NOMO-1 (cell line): ENCODE results near the gene FAF1.

Experiments
- DNase-seq, 2 experiments: peaks; one replicate each; lab custom pipeline; 2025; ENCODE audit not compliant: unreplicated experiment in 2 of 2; lab: John Stamatoyannopoulos, UW

The FAF1 gene

DNA sequence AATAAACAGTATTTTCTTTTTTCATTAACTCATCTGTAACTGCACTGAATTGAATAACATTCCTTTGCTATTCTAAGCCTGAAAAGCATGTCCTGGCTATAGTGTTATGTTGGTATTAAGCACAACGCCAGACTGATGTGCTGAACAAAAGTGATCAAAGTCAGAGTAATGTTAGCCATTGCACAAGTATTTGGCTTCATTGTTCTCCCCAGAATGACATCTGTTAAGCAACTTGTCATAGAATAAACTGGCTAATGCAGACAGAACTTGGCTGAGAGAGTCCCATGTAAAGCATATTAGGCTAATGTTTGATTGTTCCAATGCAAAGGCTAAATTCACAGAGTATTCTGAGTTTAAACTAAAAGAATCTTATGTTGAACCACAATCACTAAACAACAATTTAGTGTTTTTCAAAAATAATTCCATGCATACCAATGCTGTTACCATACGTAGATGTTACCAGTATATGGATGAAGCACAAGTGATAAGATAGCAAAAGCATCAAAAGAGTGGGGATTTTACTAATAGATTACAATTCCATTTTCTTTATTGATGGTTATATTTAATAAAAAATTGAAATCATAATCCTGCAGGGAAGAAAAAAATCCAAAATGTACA is 301.5 kb downstream of the FAF1 start:
- DNase-seq: no peak

DNA sequence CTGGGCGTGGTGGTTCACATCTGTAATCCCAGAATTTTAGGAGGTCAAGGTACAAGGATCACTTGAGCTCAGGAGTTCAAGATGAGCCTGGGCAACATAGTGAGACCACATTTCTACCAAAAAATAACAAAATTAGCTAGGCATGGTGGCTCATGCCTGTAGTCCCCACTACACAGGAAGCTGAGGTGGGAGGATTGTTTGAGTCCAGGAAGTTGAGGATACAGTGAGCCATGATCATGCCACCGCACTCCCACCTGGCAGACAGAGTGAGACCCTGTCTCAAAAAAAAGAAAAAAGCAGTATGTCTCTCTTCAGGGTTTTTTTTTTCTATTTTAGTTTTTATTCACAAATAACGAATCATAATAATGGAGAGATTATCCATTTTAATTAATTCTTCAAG is 303.1 kb downstream of the FAF1 start:
- DNase-seq: no peak

DNA sequence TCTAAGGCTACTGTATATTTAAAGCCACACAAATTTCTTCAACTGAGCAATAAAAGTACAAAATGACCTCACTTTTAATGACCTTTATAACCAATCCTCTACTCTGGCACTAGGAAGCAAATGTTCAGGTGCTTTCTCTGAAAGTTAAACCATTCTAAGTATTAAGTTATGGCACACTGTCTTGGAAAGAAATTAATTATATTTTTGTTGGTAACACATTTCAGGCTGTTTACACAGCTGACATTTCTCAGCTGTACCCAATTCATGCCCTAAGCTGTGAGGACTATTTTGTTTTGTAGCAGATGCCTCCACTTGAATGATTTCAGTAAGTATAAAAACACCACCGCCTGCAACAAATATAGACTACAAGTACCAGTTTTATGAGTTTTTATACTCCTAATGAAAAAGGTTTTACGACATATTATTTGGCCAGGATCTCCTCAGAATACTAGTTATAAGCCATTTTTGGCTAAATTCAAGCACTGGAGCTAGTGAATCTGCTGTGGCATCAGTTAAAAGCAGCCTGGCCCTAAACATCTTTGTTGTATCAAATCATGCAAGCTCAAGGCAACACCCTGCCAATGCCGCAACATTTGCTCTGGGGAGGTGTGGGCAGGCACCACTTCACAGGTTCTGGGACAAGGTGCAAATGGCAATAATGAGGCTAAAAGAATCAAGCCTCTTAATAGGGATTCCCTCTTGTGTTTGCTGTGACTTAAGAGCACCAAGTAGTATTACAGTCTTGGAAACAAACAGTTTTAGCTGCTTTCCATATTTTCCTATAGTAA is 308.4 kb downstream of the FAF1 start:
- no peak for DNase-seq

DNA sequence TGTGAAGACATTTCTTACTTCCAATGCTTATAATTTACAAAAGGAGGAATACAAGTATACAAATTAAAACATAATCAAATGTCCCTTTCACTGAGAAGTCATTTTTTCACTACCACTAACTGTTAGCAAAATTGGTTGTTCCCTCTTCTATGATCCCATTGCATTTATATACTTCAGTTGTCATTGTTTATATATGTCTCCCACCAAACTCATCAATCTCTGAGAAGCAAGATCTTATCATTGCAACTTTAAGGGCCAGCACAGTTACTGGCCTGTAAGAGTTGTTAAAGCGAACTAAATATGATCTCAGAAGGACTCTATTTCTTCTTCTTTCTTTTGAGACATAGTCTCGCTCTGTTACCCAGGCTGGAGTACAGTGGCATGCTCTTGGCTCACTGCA is 313.5 kb downstream of the FAF1 start:
- DNase-seq: no peak

DNA sequence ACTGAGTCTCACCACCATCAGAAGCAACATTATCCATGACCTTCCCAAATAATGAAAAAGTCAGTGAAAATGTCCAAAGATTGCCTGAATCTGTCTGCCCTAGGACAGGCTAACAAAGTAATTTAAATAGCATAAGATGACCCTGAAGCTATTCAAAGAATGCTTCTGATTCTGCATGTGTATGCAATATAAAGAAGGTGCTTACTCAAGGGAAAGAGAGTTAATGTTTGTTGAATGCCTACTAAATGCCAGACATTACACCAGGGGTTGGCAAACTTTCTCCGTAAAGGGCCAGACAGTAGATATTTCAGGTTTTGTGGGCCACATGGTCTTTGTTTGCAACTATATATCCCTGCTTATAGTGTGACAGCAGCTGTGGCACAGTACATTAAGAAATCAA is 314.9 kb downstream of the FAF1 start:
- no peak for DNase-seq

DNA sequence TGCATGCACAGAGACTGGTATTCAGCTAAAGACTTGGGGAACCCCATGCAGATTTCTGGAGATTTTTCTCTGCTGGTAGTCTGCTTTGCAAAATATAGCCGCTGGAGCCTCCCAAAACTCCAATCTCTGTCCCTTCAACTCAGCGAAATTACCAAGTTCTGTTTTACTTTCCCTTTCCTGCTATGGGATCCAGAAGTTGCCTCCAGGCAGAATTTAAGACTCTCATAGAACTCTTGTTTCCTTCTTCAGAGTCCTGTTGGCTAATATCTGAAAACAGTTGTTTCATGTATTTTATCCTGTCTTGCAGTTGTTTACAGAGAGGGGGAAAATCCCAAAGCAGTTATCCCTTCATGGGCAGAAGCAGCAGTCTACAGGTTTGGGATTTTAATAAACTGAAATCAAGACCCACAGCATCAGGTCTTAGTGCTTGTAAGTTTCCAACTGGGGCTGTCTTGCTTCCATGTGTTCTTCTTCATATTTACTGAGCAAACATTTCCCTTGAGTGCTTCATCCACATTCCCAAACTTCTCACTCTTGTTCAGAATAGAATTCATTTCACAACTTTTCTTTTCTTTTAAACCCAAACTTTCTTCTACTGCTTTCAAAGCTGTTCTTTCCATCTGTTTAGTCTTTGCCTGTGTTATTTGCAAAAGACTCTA is 315.5 kb downstream of the FAF1 start:
- DNase-seq: no peak

DNA sequence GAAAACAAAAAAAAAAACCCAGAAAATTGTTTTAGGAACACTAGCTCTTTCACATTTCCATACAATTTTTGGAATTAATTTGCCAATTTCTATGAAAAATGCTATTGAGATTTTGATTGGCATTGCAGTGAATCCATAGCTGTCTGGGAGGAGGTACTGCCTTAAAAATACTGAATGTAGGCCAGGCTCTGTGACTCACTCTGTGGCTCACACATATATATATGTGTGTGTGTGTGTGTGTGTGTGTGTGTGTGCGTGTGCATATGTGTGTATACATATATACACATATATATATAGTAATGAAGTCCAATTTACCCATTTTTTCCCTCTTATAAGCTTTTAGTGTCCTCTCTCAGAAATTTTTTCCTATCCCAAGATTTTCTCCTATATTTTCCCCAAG is 322.6 kb downstream of the FAF1 start:
- DNase-seq: no peak

DNA sequence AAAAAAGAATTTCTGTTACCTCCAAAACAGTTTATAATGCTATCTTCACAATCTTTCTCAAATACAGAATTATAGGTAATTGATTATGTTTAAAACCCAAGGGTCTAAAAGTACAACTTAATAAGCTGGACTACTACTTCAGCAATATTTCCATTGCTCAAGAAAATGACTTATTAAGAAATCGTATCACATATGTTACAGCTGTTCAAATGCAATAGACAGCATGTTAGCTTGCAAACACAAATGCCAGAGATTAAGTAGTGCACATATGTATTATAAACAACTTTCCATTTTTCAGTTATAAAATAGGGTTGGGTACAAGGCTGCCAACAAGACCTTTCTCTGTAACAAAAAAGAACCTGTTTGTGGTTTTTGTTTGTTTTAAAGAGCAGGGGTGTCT is 325.8 kb downstream of the FAF1 start:
- no peak for DNase-seq

- DNase-seq: no peak
These were observed 326.6 kb downstream of the FAF1 start for GRCh38 chr1:50633465-50633864.

- no peak for DNase-seq
These were observed 328.9 kb downstream of the FAF1 start for GRCh38 chr1:50631161-50631560.

DNA sequence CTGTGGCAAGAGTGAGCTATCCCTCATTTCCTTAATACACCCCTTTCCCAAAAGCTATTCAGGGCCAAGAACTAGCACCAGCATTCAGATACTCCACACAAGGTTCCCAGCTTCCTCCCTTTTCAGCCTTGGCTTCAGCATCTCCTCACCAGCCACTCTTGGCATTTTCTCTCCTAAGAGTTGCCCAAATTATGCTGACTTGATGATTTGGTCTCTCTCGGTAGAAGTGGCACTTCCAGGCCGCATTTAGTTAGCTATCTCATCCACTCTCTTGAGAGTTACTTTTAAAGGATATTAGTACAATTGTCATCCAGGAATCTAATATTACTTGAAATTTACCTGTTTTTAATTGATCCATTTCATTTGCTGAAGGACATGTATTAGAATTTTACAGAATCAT is 337.8 kb downstream of the FAF1 start:
- DNase-seq: no peak

DNA sequence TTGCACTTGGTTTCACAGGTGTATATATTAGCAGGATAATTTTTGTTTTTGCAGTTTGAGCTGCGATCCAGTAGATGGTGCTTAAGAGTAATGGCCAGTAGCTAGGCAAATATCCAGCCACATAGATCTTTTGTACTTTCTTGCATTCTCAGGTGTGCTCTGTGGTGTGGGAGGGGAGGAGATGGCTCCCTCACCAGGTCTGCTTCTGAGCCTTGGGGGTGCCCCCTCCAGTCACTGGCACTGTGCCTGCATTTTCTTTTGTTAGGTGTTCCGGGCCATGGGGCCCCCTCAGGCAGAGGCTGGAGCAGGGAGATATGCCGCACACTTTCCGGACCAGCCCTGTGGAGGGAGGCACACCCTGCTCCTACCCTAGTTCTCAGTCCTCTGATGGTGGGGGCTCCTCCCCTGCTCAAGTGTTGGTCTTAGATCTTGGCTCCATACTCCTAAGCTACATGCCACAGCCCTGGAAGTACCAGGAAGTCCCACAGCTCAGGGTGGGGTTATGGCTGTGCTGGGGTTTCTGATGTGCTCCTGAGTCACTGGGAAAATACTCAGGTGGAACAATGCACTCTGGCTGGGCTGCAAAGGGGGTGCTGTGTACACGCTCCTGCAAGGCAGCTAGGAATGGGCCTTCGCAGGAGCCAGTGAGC is 339.3 kb downstream of the FAF1 start:
- DNase-seq: no peak

GRCh38 chr1:50615036-50615750 is 344.9 kb downstream of the FAF1 start:
- no peak for DNase-seq

DNA sequence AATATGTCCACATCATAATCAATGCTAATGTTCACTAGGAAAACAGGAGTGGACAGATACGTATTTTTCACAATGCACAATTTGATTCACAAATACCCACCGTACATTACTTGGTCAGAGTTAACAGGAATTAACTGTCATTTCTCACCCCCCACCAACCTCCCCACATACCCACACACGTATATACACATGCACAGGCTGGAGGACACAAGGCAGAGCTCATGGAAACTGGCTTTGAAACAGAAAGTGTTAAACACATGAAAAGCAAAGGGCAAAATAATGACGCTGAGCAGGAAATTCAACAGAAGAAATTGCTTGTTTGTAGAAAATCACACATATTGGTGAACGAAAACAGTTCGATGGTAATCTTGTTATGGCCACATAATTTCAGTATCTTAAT is 348.4 kb downstream of the FAF1 start:
- no peak for DNase-seq

- no peak for DNase-seq
These were observed 349.5 kb downstream of the FAF1 start for GRCh38 chr1:50610563-50610962.

- no peak for DNase-seq
These were observed 350.6 kb downstream of the FAF1 start for GRCh38 chr1:50609508-50609907.

GRCh38 chr1:50605186-50605875 is 354.7 kb downstream of the FAF1 start:
- DNase-seq: peak; percentile 12 to 25

GRCh38 chr1:50604580-50604979 is 355.5 kb downstream of the FAF1 start:
- no peak for DNase-seq

DNA sequence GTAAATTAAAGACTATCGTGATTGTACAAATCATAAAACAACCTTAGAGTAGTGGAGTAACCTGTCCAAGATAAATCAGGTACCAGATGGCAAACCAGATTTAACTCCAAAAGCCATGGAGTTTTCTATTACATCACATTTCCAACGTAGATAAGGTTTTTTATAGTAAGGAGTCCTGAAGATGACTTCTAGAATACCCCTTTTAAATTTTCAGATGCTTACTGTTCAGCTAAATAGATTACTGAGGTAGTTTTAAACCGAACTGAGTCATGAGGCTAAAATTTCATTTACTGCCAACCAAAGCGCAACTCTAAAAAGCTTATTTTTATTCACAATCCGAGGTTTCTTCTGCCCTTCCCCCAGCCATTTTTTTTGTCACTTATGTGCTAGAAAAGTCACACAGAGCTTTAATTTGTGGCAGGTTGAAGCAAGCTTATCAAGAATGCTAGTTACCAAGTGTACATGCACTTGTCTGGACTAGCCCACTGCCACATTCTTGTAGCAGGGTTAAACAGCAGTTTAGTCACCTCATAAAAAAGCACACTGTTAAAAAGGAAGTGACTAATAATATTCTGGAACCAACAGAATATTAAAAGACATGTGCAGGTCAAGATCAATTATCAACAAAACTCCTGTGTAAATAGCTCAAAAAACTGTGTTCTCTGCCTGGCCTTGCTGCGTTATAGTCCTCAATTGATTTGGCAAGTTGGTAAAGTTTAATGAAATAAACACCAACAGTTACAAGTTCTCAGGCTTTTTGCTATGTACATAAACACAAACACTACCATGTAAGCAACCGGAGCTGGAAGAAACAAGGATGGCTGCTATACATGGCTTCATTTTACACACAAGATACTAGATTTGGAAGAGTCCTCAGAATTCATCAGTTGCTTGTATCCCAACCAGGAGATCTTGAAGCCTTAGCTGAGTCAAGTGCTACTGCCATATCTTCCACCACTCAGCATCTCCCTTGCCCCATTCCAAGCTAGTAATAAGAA is 356.5 kb downstream of the FAF1 start:
- no peak for DNase-seq
